ENCODE data around the gene NBEAL1.
"Not testable (repeated sequence)": the region's sequence is repeated elsewhere in the genome, so short reads cannot be mapped to it uniquely, and the experiment has no call there.

NBEAL1 gene

DNA sequence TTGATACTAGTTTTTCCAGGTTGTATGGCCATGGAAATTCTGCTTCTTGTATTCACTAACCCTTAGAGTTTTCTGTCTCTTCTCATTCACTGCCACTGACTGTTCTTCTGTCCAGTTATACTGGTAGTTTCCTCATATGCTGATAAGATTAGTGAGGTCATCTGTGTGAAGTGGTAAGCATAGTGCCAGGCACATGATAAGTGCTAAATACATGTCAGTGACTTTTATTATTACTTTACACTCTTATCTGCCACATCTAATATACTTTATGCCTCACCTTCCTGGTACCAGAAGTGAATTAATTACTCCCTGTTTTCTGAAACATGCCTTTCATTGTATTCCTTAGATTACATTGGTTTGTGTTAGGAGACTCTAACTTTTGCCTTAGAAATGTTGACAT, 91.3 kb downstream of the NBEAL1 start:
- in situ Hi-C loops (cut with HindIII; ENCODE audit: low pct_ligation_motif_present, low sequenced_read_pairs): no loop called here

DNA sequence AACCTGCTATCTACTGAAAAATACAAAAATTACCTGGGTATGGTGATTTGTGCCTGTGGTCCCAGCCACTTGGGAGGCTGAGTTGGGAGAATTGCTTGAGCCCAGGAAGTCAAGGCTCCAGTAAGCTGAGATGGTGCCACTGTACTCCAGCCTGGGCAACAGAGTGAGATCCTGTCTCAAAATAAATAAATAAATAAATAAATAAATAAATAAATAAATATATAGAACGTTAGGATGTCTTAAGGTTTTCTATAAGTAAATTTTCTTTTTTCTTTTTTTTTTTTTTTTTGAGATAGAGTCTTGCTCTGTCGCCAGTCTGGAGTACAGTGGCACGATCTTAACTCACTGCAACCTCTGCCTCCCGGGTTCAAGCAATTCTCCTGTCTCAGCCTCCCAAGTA, 95.8 kb downstream of the NBEAL1 start:
- H3K27me3 ChIP-seq (replicated peaks); DNase-seq; H3K4me3 ChIP-seq (ENCODE audit: low read depth, low read length); in situ Hi-C loops (cut with HindIII; ENCODE audit: low pct_ligation_motif_present, low sequenced_read_pairs); H3K27ac ChIP-seq: not testable (repeated sequence)
- peaks cover 34% of the 10 kb centered on the region for H3K36me3 ChIP-seq (replicated peaks)

More for the DNA sequence above, 91.3 kb downstream of the NBEAL1 start:
- H3K27me3 ChIP-seq (replicated peaks): no peaks in the 10 kb centered on the region
- H3K4me3 ChIP-seq (ENCODE audit: low read depth, low read length): no peak overlapping the region
- H3K36me3 ChIP-seq (replicated peaks): peaks cover 26% of the 10 kb centered on the region
- H3K27ac ChIP-seq: no peak overlapping the region
- TF ChIP-seq, protein P1, sequence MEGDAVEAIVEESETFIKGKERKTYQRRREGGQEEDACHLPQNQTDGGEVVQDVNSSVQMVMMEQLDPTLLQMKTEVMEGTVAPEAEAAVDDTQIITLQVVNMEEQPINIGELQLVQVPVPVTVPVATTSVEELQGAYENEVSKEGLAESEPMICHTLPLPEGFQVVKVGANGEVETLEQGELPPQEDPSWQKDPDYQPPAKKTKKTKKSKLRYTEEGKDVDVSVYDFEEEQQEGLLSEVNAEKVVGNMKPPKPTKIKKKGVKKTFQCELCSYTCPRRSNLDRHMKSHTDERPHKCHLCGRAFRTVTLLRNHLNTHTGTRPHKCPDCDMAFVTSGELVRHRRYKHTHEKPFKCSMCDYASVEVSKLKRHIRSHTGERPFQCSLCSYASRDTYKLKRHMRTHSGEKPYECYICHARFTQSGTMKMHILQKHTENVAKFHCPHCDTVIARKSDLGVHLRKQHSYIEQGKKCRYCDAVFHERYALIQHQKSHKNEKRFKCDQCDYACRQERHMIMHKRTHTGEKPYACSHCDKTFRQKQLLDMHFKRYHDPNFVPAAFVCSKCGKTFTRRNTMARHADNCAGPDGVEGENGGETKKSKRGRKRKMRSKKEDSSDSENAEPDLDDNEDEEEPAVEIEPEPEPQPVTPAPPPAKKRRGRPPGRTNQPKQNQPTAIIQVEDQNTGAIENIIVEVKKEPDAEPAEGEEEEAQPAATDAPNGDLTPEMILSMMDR (IDR thresholded peaks at IDR 0.05; ENCODE audit: low read depth, low read length, missing control alignments): no peak
- DNase-seq: no peak

- TF ChIP-seq, protein P1 (IDR thresholded peaks at IDR 0.05; ENCODE audit: low read depth, low read length, missing control alignments): no peak
- Histone ChIP-seq H3K36me3 (replicated peaks) (peaks cover 38% of the 10 kb centered on the region), H3K27ac (no peak overlapping the region), H3K4me3 (ENCODE audit: low read depth, low read length) (no peak overlapping the region), H3K27me3 (replicated peaks) (no peaks in the 10 kb centered on the region)
- no peak for DNase-seq
- in situ Hi-C loops (cut with HindIII; ENCODE audit: low pct_ligation_motif_present, low sequenced_read_pairs): no loop called here
These were observed 97.7 kb downstream of the NBEAL1 start for GRCh38 chr2:203112342-203112741.

- H3K27me3 ChIP-seq (replicated peaks); H3K27ac ChIP-seq; in situ Hi-C loops (cut with HindIII; ENCODE audit: low pct_ligation_motif_present, low sequenced_read_pairs); H3K4me3 ChIP-seq (ENCODE audit: low read depth, low read length); DNase-seq: not testable (repeated sequence)
- H3K36me3 ChIP-seq (replicated peaks): peaks cover 18% of the 10 kb centered on the region
These were observed 100.6 kb downstream of the NBEAL1 start for GRCh38 chr2:203115201-203115700.

DNA sequence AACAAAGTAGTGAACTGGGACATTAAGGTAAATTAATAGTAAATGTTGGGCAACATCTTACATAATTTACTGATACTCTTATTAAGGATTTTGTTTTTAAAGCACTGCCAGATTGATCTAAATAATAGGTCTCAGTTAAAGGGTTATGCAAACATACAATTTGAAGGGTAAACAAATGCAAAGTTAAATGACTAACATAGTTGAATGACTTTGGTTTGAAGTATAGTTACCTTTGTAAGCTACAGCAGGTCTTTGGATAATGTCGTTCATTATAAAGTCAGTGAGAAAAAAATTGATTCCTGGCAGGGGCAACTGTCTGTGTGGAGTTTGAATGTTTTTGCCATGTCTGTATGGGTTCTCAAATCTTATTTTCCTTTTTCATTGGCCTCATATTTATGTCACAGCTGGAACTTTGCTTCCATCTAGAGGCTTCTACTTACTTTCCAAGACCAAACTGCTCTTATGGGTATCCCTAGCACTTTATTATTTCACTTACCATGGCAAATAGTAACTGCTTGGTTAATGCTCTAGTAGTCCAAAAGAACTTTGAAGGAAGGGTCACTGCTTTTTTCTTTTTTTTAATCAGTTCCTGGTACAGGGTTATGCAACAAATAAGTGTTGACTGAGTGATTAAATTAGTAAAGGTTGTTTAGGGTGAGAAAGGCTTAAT, 107.8 kb downstream of the NBEAL1 start:
- in situ Hi-C loops (cut with HindIII; ENCODE audit: low pct_ligation_motif_present, low sequenced_read_pairs): no loop called here
- no peak overlapping the region for H3K4me3 ChIP-seq (ENCODE audit: low read depth, low read length)

DNA sequence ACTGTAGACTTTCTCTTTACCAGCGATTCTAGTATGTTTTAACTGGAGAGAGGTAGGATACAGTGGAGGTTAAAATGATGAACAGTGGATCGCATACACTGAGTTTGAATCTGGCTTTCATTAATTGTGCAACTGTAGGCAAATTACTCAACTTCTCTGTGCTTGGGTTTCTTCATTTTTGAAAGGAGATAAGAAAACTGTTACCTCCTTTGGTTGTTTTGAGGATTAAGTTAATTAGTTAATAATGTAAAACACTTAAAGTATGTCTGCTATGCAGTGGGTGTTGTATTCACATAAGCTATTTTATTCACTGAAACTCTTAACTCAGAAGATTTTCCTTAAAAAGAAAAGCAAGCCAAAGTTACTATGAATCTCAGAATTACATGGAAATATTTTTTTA, 112.3 kb downstream of the NBEAL1 start:
- no peak for DNase-seq
- Histone ChIP-seq H3K4me3 (ENCODE audit: low read depth, low read length) (no peak overlapping the region), H3K36me3 (replicated peaks) (peaks cover 29% of the 10 kb centered on the region), H3K27ac (no peak overlapping the region), H3K27me3 (replicated peaks) (no peaks in the 10 kb centered on the region)
- in situ Hi-C loops (cut with HindIII; ENCODE audit: low pct_ligation_motif_present, low sequenced_read_pairs): no loop called here
- TF ChIP-seq, protein P1 (IDR thresholded peaks at IDR 0.05; ENCODE audit: low read depth, low read length, missing control alignments): no peak

More for the DNA sequence above, 107.8 kb downstream of the NBEAL1 start:
- Histone ChIP-seq H3K27ac (no peak overlapping the region), H3K36me3 (replicated peaks) (peaks cover 23% of the 10 kb centered on the region), H3K27me3 (replicated peaks) (no peaks in the 10 kb centered on the region)
- DNase-seq: no peak
- TF ChIP-seq, protein P1 (IDR thresholded peaks at IDR 0.05; ENCODE audit: low read depth, low read length, missing control alignments): no peak

GRCh38 chr2:203135105-203135504, 120.4 kb downstream of the NBEAL1 start:
- H3K36me3 ChIP-seq (replicated peaks): peaks cover 7% of the 10 kb centered on the region
- TF ChIP-seq, protein P1 (IDR thresholded peaks at IDR 0.05; ENCODE audit: low read depth, low read length, missing control alignments): no peak

More at GRCh38 chr2:203135105-203135504, 120.4 kb downstream of the NBEAL1 start:
- no peak for DNase-seq
- Histone ChIP-seq H3K27ac (no peak overlapping the region), H3K4me3 (ENCODE audit: low read depth, low read length) (no peak overlapping the region), H3K27me3 (replicated peaks) (no peaks in the 10 kb centered on the region)
- in situ Hi-C loops (cut with HindIII; ENCODE audit: low pct_ligation_motif_present, low sequenced_read_pairs): no loop called here

Measured in brain microvascular endothelial cell (primary cell).